HepG2 (cell line): ENCODE results near the gene U2AF2. TPM values are rescaled to one million over a fixed set of nuclear protein-coding genes. Genes with fewer than 3 reads are reported as not detected.
A peak's percentile ranks its signal among the peaks of the same experiment; 100 is the strongest.

Source experiments
- ATAC-seq: fragments of 200-7000 bp; cut with Tn5 transposase; 3 replicates; pipeline ENCODE4 v1.9.1; 2020; ENCODE audit warnings: mild to moderate bottlenecking, moderate library complexity
- BruUV-seq: library from RNA; stranded (reverse); fragments of 400-500 nt; replicated peaks from 2 replicates; lab custom pipeline; 2021; lab: Mats Ljungman, UMichigan
- CTCF ChIA-PET: fragments of 300-600 bp; formaldehyde crosslinking; extraction: SDS; loops from one replicate; lab custom pipeline; 2021; ENCODE audit warnings: low total read pairs, inconsistent platforms, low intra/inter-chr PET ratio; lab: Yijun Ruan, JAX
- POLR2A ChIA-PET: fragments of 350-600 bp; sonication (Branson Sonifier 250); formaldehyde crosslinking; loops from one replicate; lab custom pipeline; 2020; ENCODE audit warnings: antibody characterized with exemption, inconsistent platforms; lab: Yijun Ruan, JAX
- DNase-seq: peaks from one replicate; pipeline ENCODE4 v3.0.0-alpha.2; 2015; ENCODE audit warnings: low spot score
- FAIRE-seq: peaks from 3 replicates; lab custom pipeline; 2011; peaks lifted over from hg19 to GRCh38; lab: Jason Lieb, UNC
- H2AFZ ChIP-seq: one replicate; pipeline ENCODE4 v1.6.1; 2011; ENCODE audit warnings: low read length, inconsistent platforms
- H3K27ac ChIP-seq: fragments of 300-600 bp; 3 replicates; pipeline ENCODE4 v1.8.0; 2011; ENCODE audit warnings: mixed run types, mild to moderate bottlenecking, mixed read lengths, low read length, inconsistent platforms; ENCODE audit not compliant: insufficient read depth; ENCODE audit errors: extremely low read length
- H3K27me3 ChIP-seq, 2 experiments: fragments of 200-600 bp in 1 of 2; 2 replicates in 1 of 2; 3 replicates in 1 of 2; pipeline versions ENCODE4 v1.6.0 to v1.8.0; 2011; ENCODE audit warnings: low read length in 2 of 2, mild to moderate bottlenecking in 2 of 2, moderate library complexity in 2 of 2, inconsistent platforms in 1 of 2; ENCODE audit not compliant: insufficient read depth in 2 of 2, control insufficient read depth in 1 of 2
- H3K36me3 ChIP-seq, 2 experiments: fragments of 200-600 bp in 1 of 2; replicated peaks in 1 of 2; 2 replicates in 1 of 2; 3 replicates in 1 of 2; pipeline versions ENCODE4 v1.5.1 to v1.8.0; 2011; ENCODE audit warnings: low read length in 2 of 2, inconsistent platforms in 1 of 2; ENCODE audit not compliant: insufficient read depth in 2 of 2, control insufficient read depth in 1 of 2
- H3K4me1 ChIP-seq: 2 replicates; pipeline ENCODE4 v1.5.1; 2012; ENCODE audit warnings: low read length, inconsistent platforms; ENCODE audit not compliant: insufficient read depth
- H3K4me2 ChIP-seq: 2 replicates; pipeline ENCODE4 v1.6.0; 2011; ENCODE audit warnings: low read depth, low read length, inconsistent platforms
- H3K4me3 ChIP-seq, 3 experiments: fragments of 200-600 bp in 1 of 3; sonication (generic), shearing (Covaris generic) in 1 of 3; replicated peaks in 1 of 3; 2 replicates each; pipeline ENCODE4 v1.5.1; 2011 to 2016; ENCODE audit warnings: low read length in 3 of 3, inconsistent platforms in 2 of 3, low read depth in 2 of 3, mild to moderate bottlenecking in 2 of 3, control low read depth in 1 of 3, mixed read lengths in 1 of 3; ENCODE audit not compliant: insufficient read depth in 1 of 3
- H3K79me2 ChIP-seq: one replicate; pipeline ENCODE4 v1.6.1; 2011; ENCODE audit warnings: low read length, inconsistent platforms; ENCODE audit not compliant: insufficient read depth
- H3K9ac ChIP-seq: 2 replicates; pipeline ENCODE4 v1.6.0; 2011; ENCODE audit warnings: mild to moderate bottlenecking, low read depth, low read length, inconsistent platforms; ENCODE audit not compliant: insufficient read depth
- H3K9me3 ChIP-seq: 2 replicates; pipeline ENCODE4 v1.5.1; 2012; ENCODE audit warnings: mild to moderate bottlenecking, low read length
- H4K20me1 ChIP-seq: 2 replicates; pipeline ENCODE4 v1.6.0; 2011; ENCODE audit warnings: inconsistent platforms, mild to moderate bottlenecking, low read length, moderate library complexity; ENCODE audit not compliant: insufficient read depth
- HNRNPL ChIP-seq: fragments of 200-400 bp; formaldehyde crosslinking; IDR thresholded peaks from 2 replicates; pipeline ENCODE4 v1.6.1; 2017; ENCODE audit warnings: mild to moderate bottlenecking, low read depth, low read length
- MEF2D ChIP-seq: sonication (generic); formaldehyde crosslinking; IDR thresholded peaks from 2 replicates; pipeline ENCODE4 v1.5.1; 2020; ENCODE audit warnings: mild to moderate bottlenecking, missing genetic modification reagents
- SIN3A ChIP-seq: IDR thresholded peaks from 2 replicates; pipeline ENCODE4 v1.6.1; 2011; ENCODE audit warnings: low read depth, mild to moderate bottlenecking, control low read depth, low read length, borderline replicate concordance
- WGBS: methylation state at CpG from one replicate; pipeline ENCODE4 v1.1.6; 2017; ENCODE audit warnings: low lambda C conversion rate; 5-methylcytosine and 5-hydroxymethylcytosine counted together
- in situ Hi-C: cut with HindIII; loops from 2 replicates; pipeline ENCODE4 v1.10.0; 2017; ENCODE audit warnings: low pct_unique_long_range_greater_than_20kb; ENCODE audit not compliant: extremely low pct_ligation_motif_present
- intact Hi-C: fragments of 100-400 bp; cut with micrococcal nuclease; formaldehyde crosslinking; loops from one replicate; pipeline ENCODE4 v1.10.0; 2022; ENCODE audit not compliant: unreplicated experiment
- polyA plus RNA-seq, 8 experiments: library from polyadenylated mRNA; depleted of rRNA in 3 of 8; stranded (reverse) in 7 of 8; unstranded in 1 of 8; fragments of >200 nt; fragmentation: Illumina TruSeq in 4 of 8; extraction: Trizol in 4 of 8; gene quantifications; 2 replicates each; pipeline versions ENCODE4 v1.2.1 to v1.2.3, GENCODE V29; 2011 to 2016; ENCODE audit warnings: low read depth in 4 of 8, missing spikeins in 1 of 8, mixed read lengths in 1 of 8; ENCODE audit not compliant: insufficient read depth in 1 of 8
- total RNA-seq, 5 experiments: library from RNA; depleted of rRNA; stranded (reverse); fragments of >200 nt; fragmentation: Illumina TruSeq; extraction: Trizol; gene quantifications; 2 replicates each; pipeline ENCODE4 v1.2.3, GENCODE V29; 2016; ENCODE audit warnings: low read depth in 1 of 5
- TF ChIP-seq, protein P1 (sequence below): sonication (generic); formaldehyde crosslinking; IDR thresholded peaks from 2 replicates; pipeline ENCODE4 v1.5.0; 2020; ENCODE audit warnings: mild to moderate bottlenecking, missing genetic modification reagents, moderate library complexity

U2AF2 gene
- total and polyA plus RNA-seq, 2 of the 13 experiments (the other 11 are each of a cell fraction or from before 2014, with no cell fraction given): 84.3 to 124 TPM

GRCh38 chr19:55704494-55705245 is 49.8 kb downstream of the U2AF2 start:
- ChIA-PET CTCF (no interaction called here), POLR2A (no interaction called here)
- 100% methylated on average over 15 of the region's 15 CpGs for WGBS
- Histone ChIP-seq H4K20me1 (no peaks in the 10 kb centered on the region), H3K4me3 (no peak overlapping the region), H3K9me3 (no peaks in the 10 kb centered on the region), H3K9ac (no peak overlapping the region), H3K27me3 (no peaks in the 10 kb centered on the region), H3K36me3 (peaks cover 0 to 15% of the 10 kb centered on the region in 2 experiments; a peak in 2 of 5 replicates), H3K27ac (no peak overlapping the region), H3K4me2 (no peak overlapping the region), H3K4me1 (no peaks in the 10 kb centered on the region), H3K79me2 (no peaks in the 10 kb centered on the region), H2AFZ (no peak overlapping the region)
- in situ Hi-C loops (no loop called here), intact Hi-C loops (no loop called here)
- DNase-seq: no peak
- BruUV-seq: no TSS peak
- no peak for FAIRE-seq
- TF ChIP-seq, protein P1, sequence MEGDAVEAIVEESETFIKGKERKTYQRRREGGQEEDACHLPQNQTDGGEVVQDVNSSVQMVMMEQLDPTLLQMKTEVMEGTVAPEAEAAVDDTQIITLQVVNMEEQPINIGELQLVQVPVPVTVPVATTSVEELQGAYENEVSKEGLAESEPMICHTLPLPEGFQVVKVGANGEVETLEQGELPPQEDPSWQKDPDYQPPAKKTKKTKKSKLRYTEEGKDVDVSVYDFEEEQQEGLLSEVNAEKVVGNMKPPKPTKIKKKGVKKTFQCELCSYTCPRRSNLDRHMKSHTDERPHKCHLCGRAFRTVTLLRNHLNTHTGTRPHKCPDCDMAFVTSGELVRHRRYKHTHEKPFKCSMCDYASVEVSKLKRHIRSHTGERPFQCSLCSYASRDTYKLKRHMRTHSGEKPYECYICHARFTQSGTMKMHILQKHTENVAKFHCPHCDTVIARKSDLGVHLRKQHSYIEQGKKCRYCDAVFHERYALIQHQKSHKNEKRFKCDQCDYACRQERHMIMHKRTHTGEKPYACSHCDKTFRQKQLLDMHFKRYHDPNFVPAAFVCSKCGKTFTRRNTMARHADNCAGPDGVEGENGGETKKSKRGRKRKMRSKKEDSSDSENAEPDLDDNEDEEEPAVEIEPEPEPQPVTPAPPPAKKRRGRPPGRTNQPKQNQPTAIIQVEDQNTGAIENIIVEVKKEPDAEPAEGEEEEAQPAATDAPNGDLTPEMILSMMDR (CRISPR knock-in tag): peak; percentile 29
- TF ChIP-seq MEF2D (0 out of 2 replicates have a peak, but pooled peaks have one; percentile 25), SIN3A (no peak)
- peak; percentile 54 for ATAC-seq

DNA sequence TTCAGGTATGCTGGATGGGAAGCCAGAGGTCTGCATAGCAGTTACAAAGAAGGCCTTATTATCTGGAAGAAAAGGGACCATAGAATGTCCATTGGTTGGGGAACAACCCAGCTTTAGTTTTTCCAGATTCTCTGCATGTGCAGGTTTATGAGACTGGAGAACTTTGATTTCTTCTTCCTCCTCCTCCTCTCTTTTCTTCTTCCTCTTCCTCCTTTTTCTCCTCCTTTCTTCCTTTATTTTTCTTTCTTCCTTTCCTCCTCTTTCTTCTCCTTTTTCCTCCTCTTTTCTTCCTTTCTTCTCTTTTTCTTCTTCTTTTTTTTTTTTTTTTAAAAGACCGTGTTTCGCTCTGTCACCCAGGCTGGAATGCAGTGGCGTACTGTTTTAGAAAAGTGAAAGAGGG is 51.1 kb downstream of the U2AF2 start:
- Histone ChIP-seq H3K4me3 (no peak overlapping the region), H3K9ac (no peak overlapping the region), H3K27me3 (no peaks in the 10 kb centered on the region), H3K9me3 (no peaks in the 10 kb centered on the region), H3K4me2 (no peak overlapping the region), H2AFZ (no peak overlapping the region), H3K27ac (no peak overlapping the region), H3K4me1 (no peaks in the 10 kb centered on the region), H3K36me3 (peaks cover 0 to 10% of the 10 kb centered on the region in 2 experiments; a peak in 1 of 5 replicates), H3K79me2 (no peaks in the 10 kb centered on the region), H4K20me1 (no peaks in the 10 kb centered on the region)
- BruUV-seq: no TSS peak
- intact Hi-C loops: no loop called here
- ATAC-seq (no peak), FAIRE-seq (no peak), DNase-seq (no peak)
- TF ChIP-seq HNRNPL: no peak
- in situ Hi-C loops: no loop called here
- ChIA-PET CTCF (no interaction called here), POLR2A (no interaction called here)
- WGBS: 98% methylated on average over 3 of the region's 3 CpGs
